ENCODE measurements around the gene OR51B6.
"Not testable (repeated sequence)": the region's sequence is repeated elsewhere in the genome, so short reads cannot be mapped to it uniquely, and the experiment has no call there.

Gene OR51B6, protein sequence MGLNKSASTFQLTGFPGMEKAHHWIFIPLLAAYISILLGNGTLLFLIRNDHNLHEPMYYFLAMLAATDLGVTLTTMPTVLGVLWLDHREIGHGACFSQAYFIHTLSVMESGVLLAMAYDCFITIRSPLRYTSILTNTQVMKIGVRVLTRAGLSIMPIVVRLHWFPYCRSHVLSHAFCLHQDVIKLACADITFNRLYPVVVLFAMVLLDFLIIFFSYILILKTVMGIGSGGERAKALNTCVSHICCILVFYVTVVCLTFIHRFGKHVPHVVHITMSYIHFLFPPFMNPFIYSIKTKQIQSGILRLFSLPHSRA

DNA sequence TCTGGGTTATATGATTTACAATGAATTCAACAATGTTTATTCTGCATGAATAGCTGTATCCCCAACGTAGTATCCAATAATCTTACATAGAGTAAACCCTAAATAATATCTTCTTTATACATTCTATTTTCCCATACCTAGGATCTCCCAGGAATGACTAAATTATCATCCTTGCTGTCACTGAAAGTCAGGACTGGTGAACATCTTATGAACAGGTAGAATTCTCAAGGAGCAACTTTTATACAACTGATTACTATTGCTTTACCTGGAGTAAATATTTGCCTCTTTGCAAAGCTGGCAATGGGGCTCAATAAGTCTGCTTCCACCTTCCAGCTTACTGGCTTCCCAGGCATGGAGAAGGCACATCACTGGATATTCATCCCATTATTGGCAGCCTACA is at the start of gene OR51B6:
OR51B6 (plus strand) TSS at position 301 of the 400 bp plus-strand sequence; CDS start at position 301, 0 bp downstream.
- no peak for DNase-seq

DNA sequence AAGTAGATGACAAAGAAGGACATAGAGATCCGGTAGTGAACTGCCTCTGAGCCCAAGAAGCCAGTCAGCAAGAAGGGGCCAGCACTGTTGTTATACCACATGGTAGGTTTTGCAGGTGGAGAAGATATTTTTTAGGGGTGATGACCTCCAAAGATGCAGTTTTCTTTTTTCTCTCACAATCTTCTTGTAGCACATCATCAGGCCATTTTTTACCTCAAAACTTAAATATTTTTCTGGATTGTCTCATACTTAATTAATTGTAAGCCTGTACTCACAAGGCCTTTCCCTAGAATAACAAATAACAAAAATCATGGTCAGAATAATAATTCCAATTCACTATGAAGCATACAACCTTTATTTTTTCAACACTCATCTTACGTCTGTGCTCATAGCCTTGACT is 49.5 kb upstream of the OR51B6 start, which contains the start of gene OR51B4:
OR51B4 (minus strand) TSS at position 101 of the 400 bp plus-strand sequence; CDS start at position 101, 0 bp downstream.
- no peak for DNase-seq

DNA sequence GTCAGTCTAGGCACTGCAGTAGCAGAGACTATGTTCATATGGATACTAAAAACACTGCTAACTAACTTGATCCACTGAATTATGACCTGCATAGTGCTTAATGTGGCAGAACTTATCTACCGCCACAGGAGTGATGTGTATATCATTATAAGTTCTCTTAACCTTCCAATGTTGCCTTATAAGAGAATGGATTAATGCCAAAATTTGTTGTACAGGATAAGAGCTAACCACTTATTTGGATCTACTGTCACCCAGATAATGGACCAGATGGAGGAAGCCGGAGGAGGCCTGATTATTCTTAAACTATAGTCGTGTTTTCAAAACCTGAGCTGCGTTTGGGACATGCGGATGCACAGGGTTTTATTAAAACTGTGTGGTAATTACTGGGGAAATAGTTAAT is 47.7 kb upstream of the OR51B6 start:
- DNase-seq: no peak

DNA sequence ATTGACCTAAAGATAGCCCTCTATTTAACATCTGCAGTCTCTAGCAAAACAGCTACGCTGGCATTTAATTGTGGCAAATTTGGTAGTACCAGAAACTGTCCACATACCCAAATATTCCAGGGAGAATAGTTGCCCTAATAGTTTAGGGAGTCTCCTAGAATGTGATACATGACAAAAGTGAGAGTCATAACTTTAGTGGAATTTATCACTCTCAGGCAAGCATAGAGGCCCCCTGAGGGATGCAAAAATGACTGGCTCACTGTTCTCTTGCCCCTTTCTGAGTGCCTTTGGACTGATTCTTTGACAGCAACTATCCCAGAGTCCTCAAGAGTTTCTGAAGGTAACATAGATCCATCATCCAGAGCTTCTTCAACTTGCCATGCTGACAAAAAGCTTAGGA is 47.3 kb upstream of the OR51B6 start:
- DNase-seq: no peak

DNA sequence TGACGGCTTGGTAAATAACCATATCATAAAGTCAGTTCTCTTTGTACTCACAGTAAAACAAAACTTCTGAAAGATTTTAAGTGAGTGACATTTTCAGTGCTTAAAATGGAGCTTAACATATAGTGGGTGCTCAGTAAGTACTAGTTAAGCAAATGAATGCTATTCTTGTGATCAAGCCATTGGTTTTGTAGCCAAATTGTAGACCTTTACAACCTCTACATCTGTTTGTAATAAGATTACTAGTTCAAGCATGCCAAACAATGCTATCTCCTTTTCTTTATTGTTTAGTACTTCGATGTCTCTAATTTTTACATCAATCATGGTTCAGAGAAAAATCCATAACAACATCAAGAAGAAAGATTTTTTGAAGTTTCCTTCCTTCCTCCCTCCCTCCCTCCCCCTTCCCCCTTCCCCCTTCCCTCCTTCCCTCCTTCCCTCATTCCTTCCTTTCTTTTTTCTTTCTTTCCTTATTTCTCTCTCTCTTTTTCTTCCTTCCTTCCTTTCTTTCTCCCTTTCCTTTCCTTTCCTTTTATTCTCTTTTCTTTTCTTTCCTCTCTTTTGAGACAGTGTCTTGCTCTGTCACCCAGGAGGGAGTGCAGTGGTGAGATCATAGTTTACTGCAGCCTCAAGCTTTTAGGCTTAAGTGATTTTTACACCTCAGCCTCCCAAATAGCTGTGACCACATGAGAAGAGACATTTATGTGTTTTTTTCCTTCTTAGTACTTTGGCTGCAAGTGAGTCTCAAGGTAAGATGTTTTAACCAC is 43.9 kb upstream of the OR51B6 start:
- no peak for DNase-seq

DNA sequence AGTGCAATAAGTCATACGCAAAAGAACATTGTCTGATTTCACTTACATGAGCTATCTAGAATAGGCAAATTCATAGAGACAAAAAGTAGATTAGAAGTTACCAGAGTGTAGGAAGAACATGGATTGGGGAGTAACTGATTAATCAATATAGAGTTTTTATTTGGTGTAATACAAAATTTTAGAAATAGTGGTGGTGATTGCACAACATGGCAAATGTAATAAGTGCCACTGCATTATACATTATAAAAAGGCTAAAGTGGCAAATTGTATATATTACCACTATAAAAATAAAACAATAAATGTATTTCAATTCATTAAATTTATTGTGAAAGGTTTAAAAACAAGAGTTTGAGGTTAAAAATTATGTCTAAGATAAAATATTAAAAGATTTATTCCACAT is 40.9 kb upstream of the OR51B6 start:
- DNase-seq: no peak

DNA sequence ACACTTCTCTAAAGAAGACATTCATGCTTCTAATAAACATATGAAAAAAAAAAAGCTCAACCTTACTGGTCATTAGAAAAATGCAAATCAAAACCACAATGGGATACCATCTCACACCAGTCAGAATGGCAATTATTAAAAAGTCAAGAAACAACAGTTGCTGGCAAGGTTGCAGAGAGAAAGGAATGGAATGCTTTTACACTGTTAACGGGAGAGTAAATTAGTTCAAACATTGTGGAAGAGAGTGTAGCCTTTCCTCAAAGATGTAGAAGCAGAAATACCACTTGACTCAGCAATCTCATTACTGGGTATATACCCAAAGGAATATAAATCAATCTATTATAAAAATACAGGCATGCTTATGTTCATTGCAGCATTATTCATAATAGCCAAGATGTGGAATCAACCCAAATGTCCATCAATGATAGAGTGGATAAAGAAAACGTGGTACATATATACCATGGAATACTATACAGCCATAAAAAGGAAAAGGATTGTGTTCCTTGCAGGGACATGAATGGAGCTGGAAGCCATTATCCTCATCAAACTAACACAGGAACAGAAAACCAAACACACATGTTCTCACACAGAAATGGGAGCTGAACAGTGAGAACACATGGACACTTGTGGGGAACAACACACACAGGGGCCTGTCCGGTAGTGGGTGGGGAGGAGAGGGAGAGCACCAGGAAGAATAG is 37.8 kb upstream of the OR51B6 start:
- DNase-seq: not testable (repeated sequence)

DNA sequence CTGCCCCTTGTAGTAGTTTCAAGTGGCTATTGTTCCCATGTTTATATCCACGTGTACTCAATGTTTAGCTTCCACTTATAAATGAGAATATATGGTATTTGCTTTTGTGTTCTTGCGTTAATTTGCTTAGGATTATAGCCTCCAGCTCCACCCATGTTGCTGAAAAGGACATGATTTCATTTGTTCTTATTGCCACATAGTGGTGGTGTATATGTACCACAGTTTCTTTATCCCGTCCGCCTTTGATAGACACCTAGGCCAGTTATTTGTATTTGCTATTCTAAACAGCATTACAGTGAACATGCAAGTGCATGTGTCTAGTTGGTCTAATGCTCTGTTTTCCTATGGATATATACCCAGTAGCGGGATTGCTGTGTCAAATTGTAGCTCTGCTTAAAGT is 34.0 kb upstream of the OR51B6 start:
- DNase-seq: no peak

DNA sequence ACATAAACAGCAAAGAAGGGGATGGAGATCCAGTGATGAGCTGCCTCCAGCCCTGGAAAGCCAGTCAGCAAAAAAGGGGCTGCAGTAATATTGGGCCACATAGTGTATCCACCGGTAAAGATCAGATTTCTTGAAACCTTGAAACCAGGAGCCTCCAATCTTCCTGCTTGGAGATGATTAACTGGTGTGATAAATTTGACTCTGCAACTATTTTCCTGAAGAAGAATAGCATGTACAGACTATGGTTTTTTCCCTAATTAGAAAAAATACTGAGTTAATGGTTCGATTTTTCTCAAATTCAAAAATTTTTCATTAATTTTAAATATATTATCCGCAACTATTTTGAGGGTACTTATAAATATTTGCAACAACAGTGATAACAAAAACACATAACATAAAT is 27.1 kb upstream of the OR51B6 start, which contains the start of gene OR51B2:
OR51B2 (minus strand) TSS at position 101 of the 400 bp plus-strand sequence; CDS start at position 101, 0 bp downstream.
- DNase-seq: no peak

DNA sequence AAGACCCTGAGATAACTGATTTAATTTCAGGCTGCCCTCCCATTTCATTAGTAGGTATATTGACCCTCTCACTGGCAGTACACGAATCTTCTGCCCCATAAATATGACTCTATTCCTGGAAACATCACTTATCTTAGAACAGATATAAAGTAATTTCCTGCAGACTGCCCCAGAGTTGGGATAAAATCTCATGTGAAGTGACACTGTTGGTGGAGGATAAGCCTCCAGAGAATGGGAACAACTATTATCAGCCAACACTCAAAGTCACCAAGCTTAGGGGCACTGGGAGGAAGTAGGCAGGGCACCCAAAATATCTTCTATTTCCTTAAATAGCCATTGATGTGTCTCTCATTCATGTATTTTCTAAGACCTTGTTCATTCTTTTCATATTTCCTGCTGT is 16.1 kb upstream of the OR51B6 start:
- no peak for DNase-seq

DNA sequence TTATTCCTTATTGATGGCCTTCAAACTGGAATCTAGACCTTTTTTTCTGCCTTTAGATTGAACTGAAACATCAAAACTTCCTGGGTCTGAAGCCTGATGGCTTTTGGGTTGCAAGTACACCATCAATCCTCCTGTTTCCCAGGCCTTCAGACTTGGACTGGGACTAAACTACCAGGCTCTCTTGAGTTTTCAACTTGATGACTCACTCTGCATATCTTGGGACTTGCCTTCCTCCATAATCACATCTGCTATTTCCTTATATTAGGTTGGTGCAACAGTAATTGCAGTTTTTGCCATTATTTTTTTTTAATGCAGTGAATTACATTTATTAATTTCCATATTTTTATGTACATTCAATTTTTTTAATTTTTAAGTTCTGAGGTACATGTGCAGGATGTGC is 15.0 kb upstream of the OR51B6 start:
- DNase-seq: no peak

DNA sequence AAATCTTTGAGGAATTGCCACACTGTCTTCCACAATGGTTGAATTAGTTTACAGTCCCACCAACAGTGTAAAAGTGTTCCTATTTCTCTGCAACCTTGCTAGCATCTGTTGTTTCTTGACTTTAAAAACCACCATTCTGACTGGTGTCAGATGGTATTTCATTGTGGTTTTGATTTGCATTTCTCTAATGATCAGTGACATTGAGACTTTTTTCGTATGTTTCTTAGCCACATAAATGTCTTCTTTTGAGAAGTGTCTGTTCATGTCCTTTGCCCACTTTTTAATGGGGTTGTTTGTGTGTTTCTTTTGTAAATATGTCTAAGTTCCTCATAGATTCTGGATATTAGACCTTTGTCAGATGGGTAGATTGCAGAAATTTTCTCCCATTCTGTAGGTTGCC is 14.1 kb upstream of the OR51B6 start:
- not testable (repeated sequence) for DNase-seq

DNA sequence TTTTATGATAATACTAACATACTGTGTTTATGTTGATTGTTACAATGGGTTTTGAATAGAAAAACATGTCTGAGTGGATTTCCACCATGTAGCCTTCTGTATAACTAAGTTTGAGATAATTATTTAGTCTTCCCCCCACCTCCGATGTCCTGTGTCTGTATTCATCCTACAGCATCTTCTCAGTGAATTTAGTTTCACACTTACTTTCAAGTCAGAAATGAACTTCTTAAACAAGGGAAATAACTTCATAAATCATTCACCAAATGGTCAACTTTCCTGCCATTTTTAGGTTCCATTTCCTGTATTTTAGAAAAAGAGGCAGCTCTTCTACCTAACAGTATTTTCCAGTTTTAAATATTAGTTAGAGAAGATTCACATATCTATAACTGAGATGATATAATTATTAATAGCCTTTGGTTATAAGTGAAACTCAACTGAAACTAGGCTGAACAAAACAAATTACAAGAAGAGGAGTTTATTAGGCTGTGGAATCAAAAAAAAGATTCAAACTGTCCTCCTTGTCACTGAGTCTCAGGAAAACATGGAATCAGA is 11.5 kb upstream of the OR51B6 start:
- DNase-seq: no peak

DNA sequence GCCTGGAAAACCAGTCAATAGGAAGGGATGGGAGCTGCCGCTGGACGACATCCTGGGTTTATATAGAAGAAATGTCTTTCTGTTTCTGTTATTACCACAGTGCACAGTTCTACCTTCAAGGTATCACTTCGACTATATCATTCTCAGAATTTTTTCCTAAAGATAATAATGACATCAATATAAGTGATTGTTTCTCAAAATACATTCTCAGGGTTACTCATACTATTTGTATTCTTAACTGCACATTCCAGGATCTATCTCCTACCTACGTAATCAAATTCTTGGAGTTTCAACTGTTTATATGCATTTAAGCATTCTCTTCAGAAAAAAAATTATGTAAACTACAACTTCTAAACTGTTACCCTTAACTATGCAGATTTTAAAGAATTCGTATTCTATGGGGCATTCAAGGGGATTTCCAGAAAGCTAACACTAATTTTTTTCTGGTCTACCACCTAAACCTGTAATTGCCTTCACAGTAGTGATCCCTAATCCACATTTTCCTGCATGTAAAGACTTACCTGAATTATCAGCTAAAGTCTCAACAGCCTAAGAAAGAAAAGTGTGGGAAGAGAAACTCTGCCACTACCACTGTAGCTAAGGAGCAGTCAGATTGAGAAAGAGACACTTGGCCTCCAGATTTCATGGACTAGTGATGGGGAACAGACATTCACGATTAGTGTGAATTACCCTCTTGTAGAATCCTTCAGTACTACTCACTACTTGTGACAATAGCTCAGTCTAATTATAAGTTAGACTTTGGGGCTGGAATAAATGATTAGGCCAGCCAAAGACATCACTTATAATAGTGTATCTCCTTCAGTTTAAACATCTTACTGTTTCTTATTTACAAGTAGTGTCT is 7.6 kb upstream of the OR51B6 start, which contains the start of gene OR51B5:
OR51B5 (minus strand) TSS at position 51 of the 862 bp plus-strand sequence; CDS start at position 51, 0 bp downstream.
- DNase-seq: no peak

DNA sequence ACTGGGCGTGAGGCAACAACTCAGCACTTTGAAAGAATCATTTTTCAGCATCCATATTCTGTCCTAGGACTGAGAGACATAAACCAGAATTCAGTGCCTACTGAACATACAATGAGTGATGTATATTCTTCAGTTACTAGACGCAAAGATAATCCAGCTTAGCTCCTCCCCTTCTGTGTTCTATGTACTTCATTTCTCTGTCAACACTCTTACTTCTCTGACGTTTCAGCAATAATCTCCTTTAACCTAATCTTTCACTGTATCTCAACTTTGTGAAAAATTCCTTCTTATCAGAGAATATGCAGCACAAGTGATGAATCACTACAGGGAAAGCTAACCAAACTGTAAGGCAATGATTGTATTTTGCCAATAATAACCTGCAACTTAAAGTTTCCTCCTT is 5.5 kb upstream of the OR51B6 start:
- no peak for DNase-seq

DNA sequence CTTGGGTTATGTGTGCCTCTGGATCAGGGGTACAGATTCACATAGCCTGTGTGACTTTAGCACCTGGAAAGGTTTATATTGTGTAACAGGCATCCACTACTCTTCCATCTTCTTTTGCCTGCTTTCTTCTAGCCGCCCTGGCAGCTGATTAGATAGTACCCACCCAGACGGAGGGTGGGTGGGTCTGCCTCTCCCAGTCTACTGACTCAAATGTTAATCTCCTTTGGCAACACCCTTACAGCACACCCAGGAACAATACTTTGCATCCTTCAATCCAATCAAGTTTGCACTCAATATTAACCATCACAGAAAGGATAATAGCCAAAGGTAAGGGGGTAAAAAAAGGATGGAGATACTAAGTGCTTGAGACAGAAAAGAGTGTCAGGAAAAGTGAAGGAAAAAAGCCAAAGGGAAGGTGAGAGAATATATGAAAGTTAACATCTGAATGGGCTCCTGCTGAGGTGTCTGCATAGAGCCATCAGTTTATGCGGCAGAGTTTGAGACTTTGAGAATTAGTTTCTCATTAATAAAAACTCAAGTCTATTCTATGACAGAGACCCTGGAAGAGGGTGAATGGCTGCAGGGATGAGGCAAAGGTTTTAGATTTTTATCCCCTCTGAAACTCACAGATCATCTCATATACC is 2.6 kb upstream of the OR51B6 start:
- DNase-seq: no peak

DNA sequence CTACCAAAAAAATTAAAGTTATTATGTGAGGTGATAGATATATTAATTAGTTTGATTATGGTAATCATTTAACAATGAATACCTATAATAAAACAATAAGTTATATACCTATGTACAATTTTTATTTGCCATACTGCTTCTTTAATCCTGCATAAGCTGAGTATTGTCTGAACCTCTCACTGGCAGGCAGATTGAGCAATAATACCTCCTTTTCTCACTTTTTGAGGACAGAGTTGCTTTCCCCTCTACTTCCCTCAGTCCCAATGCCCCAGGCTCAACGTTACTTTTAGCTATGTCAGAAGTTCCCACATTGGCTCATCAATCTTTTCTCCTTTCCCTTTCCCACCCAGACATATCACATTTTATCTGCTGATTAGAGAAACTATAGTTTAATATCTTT is 1.8 kb upstream of the OR51B6 start:
- no peak for DNase-seq

DNA sequence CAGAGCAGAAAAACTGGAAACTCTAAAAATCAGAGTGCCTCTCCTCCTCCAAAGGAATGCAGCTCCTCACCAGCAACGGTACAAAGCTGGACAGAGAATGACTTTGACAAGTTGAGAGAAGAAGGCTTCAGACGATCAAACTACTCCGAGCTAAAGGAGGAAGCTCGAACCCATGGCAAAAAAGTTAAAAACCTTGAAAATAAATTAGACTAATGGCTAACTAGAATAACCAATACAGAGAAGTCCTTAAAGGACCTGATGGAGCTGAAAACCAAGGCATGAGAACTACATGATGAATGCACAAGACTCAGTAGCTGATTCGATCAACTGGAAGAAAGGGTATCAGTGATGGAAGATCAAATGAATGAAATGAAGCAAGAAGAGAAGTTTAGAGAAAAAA is 4.7 kb downstream of the OR51B6 start:
- DNase-seq: not testable (repeated sequence)

DNA sequence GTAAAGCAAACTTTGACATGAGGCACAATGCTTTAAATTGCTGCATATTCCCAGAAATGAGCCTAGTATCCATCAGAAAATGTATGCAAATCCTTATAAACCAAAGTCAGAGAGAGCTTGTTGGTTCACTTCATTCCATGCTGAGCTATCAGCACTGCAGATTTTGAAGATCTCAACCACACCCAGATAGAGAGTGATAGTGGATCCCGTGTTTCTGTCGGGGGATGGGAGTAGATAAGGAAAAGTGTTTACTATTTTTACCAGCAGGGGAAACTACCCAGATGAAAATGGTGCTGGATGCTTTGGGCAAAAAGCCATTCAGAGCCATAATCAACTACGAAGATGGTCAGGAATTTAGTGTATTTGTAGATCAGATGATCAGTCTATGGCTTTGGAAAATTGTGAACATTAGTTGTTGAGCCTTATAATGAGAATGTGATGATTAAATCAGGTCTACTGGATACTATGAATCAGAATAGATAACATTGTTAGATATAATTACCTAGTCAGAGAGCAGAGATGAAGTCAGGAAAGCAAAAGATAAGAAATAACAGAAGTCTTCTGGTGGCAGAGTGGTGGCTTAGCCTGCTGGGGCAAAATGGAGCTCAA is 10.8 kb downstream of the OR51B6 start:
- no peak for DNase-seq

DNA sequence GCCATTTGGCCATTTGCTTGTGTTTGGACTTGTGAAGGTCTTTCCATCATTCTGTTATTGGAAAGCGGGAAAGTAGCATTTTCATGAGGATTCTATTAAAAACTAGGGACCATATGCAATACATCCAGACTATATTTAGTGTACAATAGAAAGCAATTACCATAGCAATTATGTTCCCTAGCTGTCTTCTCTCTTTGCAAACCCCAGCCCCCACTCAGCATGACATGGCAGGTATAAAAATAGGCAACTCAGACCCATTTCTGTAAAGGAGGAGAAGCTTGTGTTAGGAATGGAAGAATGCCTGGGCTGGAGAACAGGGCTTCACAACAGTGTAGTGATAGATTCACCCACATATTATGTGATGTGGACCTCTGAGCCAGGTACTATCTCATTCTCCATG is 12.4 kb downstream of the OR51B6 start:
- no peak for DNase-seq

DNA sequence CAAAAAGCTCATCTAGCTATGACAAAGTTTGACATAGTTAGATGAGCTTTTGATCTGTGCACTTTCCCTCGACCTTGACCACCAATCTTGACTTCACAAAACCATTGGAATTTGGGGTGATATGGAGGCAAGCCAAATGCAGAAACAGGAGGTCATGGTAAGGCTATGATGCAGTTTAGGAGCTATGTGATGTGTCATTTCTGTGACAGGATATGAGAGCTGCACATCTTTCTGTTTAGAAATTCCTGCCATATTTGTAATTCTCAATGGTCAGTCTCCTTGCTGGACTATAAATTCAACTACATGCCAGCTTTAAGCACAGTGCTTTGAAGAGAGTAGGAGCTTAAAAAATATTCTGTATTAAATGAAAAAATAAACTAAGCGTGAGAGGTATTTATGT is 12.9 kb downstream of the OR51B6 start:
- no peak for DNase-seq
